WTC11 (cell line): Measurements from ENCODE around the gene FRMD4A. TPM values are rescaled to one million over a fixed set of nuclear protein-coding genes. Genes with fewer than 3 reads are reported as not detected.

Source experiments
- ATAC-seq: fragments of 200-7000 bp; cut with Tn5 transposase; 2 replicates; pipeline ENCODE4 v1.10.0; 2021; ENCODE audit warnings: mild to moderate bottlenecking, moderate library complexity
- CTCF ChIA-PET: fragments of 300-600 bp; sonication (Branson Sonifier 250); formaldehyde crosslinking; loops from one replicate; lab custom pipeline; 2021; ENCODE audit warnings: antibody characterized with exemption; lab: Charles Lee
- POLR2A ChIA-PET: fragments of 350-600 bp; sonication (Branson Sonifier 250); formaldehyde crosslinking; loops from one replicate; lab custom pipeline; 2021; ENCODE audit warnings: antibody characterized with exemption; lab: Charles Lee
- DNase-seq: peaks from one replicate; pipeline ENCODE4 v3.0.0; 2021; ENCODE audit warnings: low spot score
- H3K27ac Mint-ChIP-seq: 2 replicates; pipeline ENCODE4 v1.8.0; 2021; ENCODE audit warnings: mixed read lengths
- H3K27me3 Mint-ChIP-seq: 2 replicates; pipeline ENCODE4 v1.8.0; 2021; ENCODE audit warnings: low read depth, mild to moderate bottlenecking, moderate library complexity, mixed read lengths
- H3K36me3 Mint-ChIP-seq: 2 replicates; pipeline ENCODE4 v1.8.0; 2021; ENCODE audit warnings: mixed read lengths
- H3K4me1 Mint-ChIP-seq: 2 replicates; pipeline ENCODE4 v1.8.0; 2022; ENCODE audit warnings: mixed read lengths
- H3K4me3 Mint-ChIP-seq: 2 replicates; pipeline ENCODE4 v1.8.0; 2021; ENCODE audit warnings: mild to moderate bottlenecking, moderate library complexity, mixed read lengths
- H3K9me3 Mint-ChIP-seq: 2 replicates; pipeline ENCODE4 v1.8.0; 2021; ENCODE audit warnings: mixed read lengths
- AR ChIP-seq: fragments of 250-450 bp; sonication (Bioruptor Pico); IDR thresholded peaks from 2 replicates; pipeline ENCODE4 v1.9.0; 2021; ENCODE audit warnings: mild to moderate bottlenecking
- ATF6 ChIP-seq: sonication (generic); formaldehyde crosslinking; IDR thresholded peaks from 2 replicates; pipeline ENCODE4 v1.8.1; 2023; ENCODE audit warnings: mild to moderate bottlenecking, missing genetic modification reagents
- CBFB ChIP-seq: sonication (generic); formaldehyde crosslinking; IDR thresholded peaks from 2 replicates; pipeline ENCODE4 v1.8.1; 2022; ENCODE audit warnings: mild to moderate bottlenecking, low read depth, missing genetic modification reagents
- CREB1 ChIP-seq: sonication (generic); formaldehyde crosslinking; IDR thresholded peaks from 2 replicates; pipeline ENCODE4 v1.8.0; 2023; ENCODE audit warnings: mild to moderate bottlenecking, missing genetic modification reagents
- EMX1 ChIP-seq: fragments of 250-450 bp; sonication (Bioruptor Pico); IDR thresholded peaks from 2 replicates; pipeline ENCODE4 v1.8.0; 2021; ENCODE audit warnings: mild to moderate bottlenecking
- ETV6 ChIP-seq: sonication (generic); formaldehyde crosslinking; IDR thresholded peaks from 2 replicates; pipeline ENCODE4 v1.8.1; 2022; ENCODE audit warnings: mild to moderate bottlenecking, missing genetic modification reagents
- GRHL2 ChIP-seq: fragments of 250-450 bp; sonication (Bioruptor Pico); IDR thresholded peaks from 2 replicates; pipeline ENCODE4 v1.8.0; 2022; ENCODE audit warnings: mild to moderate bottlenecking, moderate library complexity; ENCODE audit not compliant: insufficient replicate concordance, severe bottlenecking
- HMGA2 ChIP-seq: fragments of 250-450 bp; sonication (Bioruptor Pico); IDR thresholded peaks from 2 replicates; pipeline ENCODE4 v1.4.0; 2021; ENCODE audit warnings: mild to moderate bottlenecking, moderate library complexity
- JAZF1 ChIP-seq: fragments of 250-450 bp; sonication (Bioruptor Pico); IDR thresholded peaks from 2 replicates; pipeline ENCODE4 v1.9.0; 2021; ENCODE audit warnings: moderate library complexity, mild to moderate bottlenecking, inconsistent platforms
- MXD4 ChIP-seq: fragments of 250-450 bp; sonication (Bioruptor Pico); IDR thresholded peaks from 2 replicates; pipeline ENCODE4 v1.8.0; 2021; ENCODE audit warnings: mild to moderate bottlenecking, moderate library complexity, borderline replicate concordance
- NFE2L1 ChIP-seq: sonication (generic); formaldehyde crosslinking; IDR thresholded peaks from 2 replicates; pipeline ENCODE4 v1.8.1; 2023; ENCODE audit warnings: missing genetic modification reagents
- PRDM15 ChIP-seq: sonication (generic); formaldehyde crosslinking; IDR thresholded peaks from 2 replicates; pipeline ENCODE4 v1.8.0; 2022; ENCODE audit warnings: missing genetic modification reagents
- RELA ChIP-seq: sonication (generic); formaldehyde crosslinking; IDR thresholded peaks from 2 replicates; pipeline ENCODE4 v1.8.1; 2022; ENCODE audit warnings: missing genetic modification reagents, mild to moderate bottlenecking, borderline replicate concordance
- SOX15 ChIP-seq: fragments of 250-450 bp; sonication (Bioruptor Pico); IDR thresholded peaks from 2 replicates; pipeline ENCODE4 v1.9.0; 2021; ENCODE audit warnings: mild to moderate bottlenecking
- TEAD1 ChIP-seq: sonication (generic); formaldehyde crosslinking; IDR thresholded peaks from 2 replicates; pipeline ENCODE4 v1.8.0; 2022; ENCODE audit warnings: mild to moderate bottlenecking, missing genetic modification reagents
- TEAD4 ChIP-seq: sonication (generic); formaldehyde crosslinking; IDR thresholded peaks from 2 replicates; pipeline ENCODE4 v1.8.0; 2022; ENCODE audit warnings: mild to moderate bottlenecking, missing genetic modification reagents
- ZNF232 ChIP-seq: sonication (generic); formaldehyde crosslinking; IDR thresholded peaks from 2 replicates; pipeline ENCODE4 v1.8.0; 2022; ENCODE audit warnings: mild to moderate bottlenecking, missing genetic modification reagents
- ZNF396 ChIP-seq: fragments of 250-450 bp; sonication (Bioruptor Pico); IDR thresholded peaks from 2 replicates; pipeline ENCODE4 v1.8.0; 2021; ENCODE audit warnings: mild to moderate bottlenecking, moderate library complexity, borderline replicate concordance
- ZNF532 ChIP-seq: fragments of 250-450 bp; sonication (Bioruptor Pico); IDR thresholded peaks from 2 replicates; pipeline ENCODE4 v1.9.0; 2021; ENCODE audit warnings: mild to moderate bottlenecking, borderline replicate concordance
- ZNF671 ChIP-seq: fragments of 250-450 bp; sonication (Bioruptor Pico); IDR thresholded peaks from 2 replicates; pipeline ENCODE4 v1.8.0; 2021; ENCODE audit warnings: mild to moderate bottlenecking
- total RNA-seq: library from RNA; stranded (reverse); gene quantifications from 3 replicates; pipeline ENCODE4 v1.2.3, GENCODE V29; 2021

FRMD4A gene
- total RNA-seq, 1 experiment from 2014 or later, result 35.5 TPM

- TF ChIP-seq ZNF671 (no peak), PRDM15 (CRISPR knock-in tag) (no peak), AR (CRISPR knock-in tag) (no peak), NFE2L1 (no peak), CBFB (CRISPR knock-in tag) (no peak), GRHL2 (CRISPR knock-in tag) (no peak), ETV6 (CRISPR knock-in tag) (no peak), RELA (CRISPR knock-in tag) (no peak), SOX15 (CRISPR knock-in tag) (no peak), ATF6 (CRISPR knock-in tag) (no peak), HMGA2 (CRISPR knock-in tag) (no peak), TEAD4 (CRISPR knock-in tag) (no peak), MXD4 (CRISPR knock-in tag) (no peak)
- TF ChIP-seq, all 79 proteins: peak for 0
- Mint-ChIP-seq H3K27ac (no peak overlapping the region), H3K4me1 (no peaks in the 10 kb centered on the region), H3K4me3 (no peak overlapping the region), H3K36me3 (peaks cover 5% of the 10 kb centered on the region; the same call in 1 of the 2 replicates), H3K9me3 (no peaks in the 10 kb centered on the region), H3K27me3 (no peaks in the 10 kb centered on the region)
- DNase-seq (no peak), ATAC-seq (no peak)
- ChIA-PET POLR2A (no interaction called here), CTCF (interaction anchor here (0.9 kb wide), 1 partner anchor 41 kb away, joined by 3 read pairs; no protein-coding TSS in a partner anchor)
These were observed 676.5 kb downstream of the FRMD4A start for GRCh38 chr10:13654118-13654830.

- Mint-ChIP-seq H3K4me1 (no peaks in the 10 kb centered on the region), H3K27me3 (no peaks in the 10 kb centered on the region), H3K36me3 (peaks cover 5% of the 10 kb centered on the region; the same call in 1 of the 2 replicates), H3K9me3 (no peaks in the 10 kb centered on the region), H3K27ac (no peak overlapping the region), H3K4me3 (no peak overlapping the region)
- DNase-seq (no peak), ATAC-seq (no peak)
- ChIA-PET POLR2A (no interaction called here), CTCF (no interaction called here)
- TF ChIP-seq ZNF396 (CRISPR knock-in tag) (no peak), CREB1 (no peak), ZNF532 (CRISPR knock-in tag) (no peak), JAZF1 (no peak), TEAD1 (CRISPR knock-in tag) (no peak), ZNF232 (CRISPR knock-in tag) (no peak), EMX1 (CRISPR knock-in tag) (no peak)
These were observed 677.9 kb downstream of the FRMD4A start for GRCh38 chr10:13652860-13653259.
